Measurements from ENCODE around the gene DLG2. TPM values are rescaled to one million over a fixed set of nuclear protein-coding genes. Genes with fewer than 3 reads are reported as not detected.

Gene DLG2
- total and polyA plus RNA-seq, 2 donors (not counting 3 experiments of a cell fraction or from before 2014, with no cell fraction given), result 0.15 to 1.1 TPM

DNA sequence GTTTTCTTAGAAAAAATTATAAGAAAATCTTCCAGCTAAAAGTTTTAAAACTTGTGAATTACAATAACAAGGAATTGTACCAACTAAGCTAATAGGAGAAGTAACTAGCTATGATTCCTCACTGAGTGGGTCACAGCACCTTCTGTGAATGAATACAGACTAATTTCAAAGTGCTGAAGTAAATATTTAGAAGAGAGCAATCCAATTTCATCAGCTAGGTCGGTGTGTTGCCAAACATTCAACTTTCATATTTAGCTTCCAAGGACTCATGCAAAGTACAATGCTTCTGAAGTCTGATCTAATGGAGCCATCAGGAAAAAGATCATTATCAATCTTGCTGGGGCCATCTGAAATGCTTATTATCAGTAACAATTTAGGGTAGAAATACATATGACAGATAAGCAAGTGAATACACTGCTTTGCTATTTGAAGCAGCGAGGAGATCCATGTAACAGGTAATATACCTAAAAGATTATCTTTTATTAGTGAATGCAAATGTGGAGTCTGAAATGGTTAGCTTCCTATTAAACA, 1590.4 kb downstream of the DLG2 start:
- Histone ChIP-seq H3K4me2 (ENCODE audit: insufficient read depth, low read length) (no peak overlapping the region), H3K9ac (replicated peaks; ENCODE audit: extremely low read depth, insufficient read depth, low read length) (no peak overlapping the region), H3K27ac (ENCODE audit: insufficient read depth, low read depth, low read length) (no peak overlapping the region), H4K20me1 (replicated peaks; ENCODE audit: control insufficient read depth, extremely low read depth, insufficient read depth, low read length) (no peaks in the 10 kb centered on the region), H3K27me3 (ENCODE audit: control insufficient read depth in 2 of 2, insufficient read depth in 2 of 2, low read length in 2 of 2) (no peaks in the 10 kb centered on the region), H3K79me2 (ENCODE audit: control insufficient read depth, insufficient read depth, low read length) (no peaks in the 10 kb centered on the region), H3K4me1 (ENCODE audit: control insufficient read depth, extremely low read depth, insufficient read depth, low read length) (no peaks in the 10 kb centered on the region), H2AFZ (ENCODE audit: low read depth, low read length) (no peak overlapping the region), H3K36me3 (ENCODE audit: control insufficient read depth in 2 of 2, extremely low read depth in 1 of 2, insufficient read depth in 2 of 2, low read length in 2 of 2) (no peaks in the 10 kb centered on the region), H3K4me3 (replicated peaks in 1 of 3; ENCODE audit: insufficient read depth in 1 of 3, low read depth in 1 of 3, low read length in 3 of 3) (no peak overlapping the region), H3K9me3 (replicated peaks; ENCODE audit: control insufficient read depth, insufficient read depth, low read length) (peaks cover 2% of the 10 kb centered on the region), H3K9me1 (replicated peaks; ENCODE audit: control insufficient read depth, extremely low read depth, insufficient read depth, low read length) (no peaks in the 10 kb centered on the region)
- no TSS peak for BruUV-seq (replicated peaks)
- DNase-seq (ENCODE audit: low read depth, low spot score) (no peak), FAIRE-seq (no peak)
- CTCF ChIA-PET, result no interaction called here
- intact Hi-C loops (cut with micrococcal nuclease) (no loop called here), dilution Hi-C loops (cut with MboI; ENCODE audit: extremely low pct_ligation_motif_present, low sequenced_read_pairs) (no loop called here)
- no peak for TF ChIP-seq JUN (IDR thresholded peaks at IDR 0.05; ENCODE audit: borderline replicate concordance, insufficient read depth, insufficient read length, low read depth)
- TF ChIP-seq POLR2A (IDR thresholded peaks at IDR 0.05; ENCODE audit: low read depth, low read length), result no peak
- TF ChIP-seq, protein P1, sequence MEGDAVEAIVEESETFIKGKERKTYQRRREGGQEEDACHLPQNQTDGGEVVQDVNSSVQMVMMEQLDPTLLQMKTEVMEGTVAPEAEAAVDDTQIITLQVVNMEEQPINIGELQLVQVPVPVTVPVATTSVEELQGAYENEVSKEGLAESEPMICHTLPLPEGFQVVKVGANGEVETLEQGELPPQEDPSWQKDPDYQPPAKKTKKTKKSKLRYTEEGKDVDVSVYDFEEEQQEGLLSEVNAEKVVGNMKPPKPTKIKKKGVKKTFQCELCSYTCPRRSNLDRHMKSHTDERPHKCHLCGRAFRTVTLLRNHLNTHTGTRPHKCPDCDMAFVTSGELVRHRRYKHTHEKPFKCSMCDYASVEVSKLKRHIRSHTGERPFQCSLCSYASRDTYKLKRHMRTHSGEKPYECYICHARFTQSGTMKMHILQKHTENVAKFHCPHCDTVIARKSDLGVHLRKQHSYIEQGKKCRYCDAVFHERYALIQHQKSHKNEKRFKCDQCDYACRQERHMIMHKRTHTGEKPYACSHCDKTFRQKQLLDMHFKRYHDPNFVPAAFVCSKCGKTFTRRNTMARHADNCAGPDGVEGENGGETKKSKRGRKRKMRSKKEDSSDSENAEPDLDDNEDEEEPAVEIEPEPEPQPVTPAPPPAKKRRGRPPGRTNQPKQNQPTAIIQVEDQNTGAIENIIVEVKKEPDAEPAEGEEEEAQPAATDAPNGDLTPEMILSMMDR (IDR thresholded peaks at IDR 0.05; ENCODE audit: extremely low read depth in 1 of 2, insufficient read depth in 1 of 2, low read depth in 1 of 2, low read length in 2 of 2), result no peak
- TF ChIP-seq POLR2AphosphoS5 (IDR thresholded peaks at IDR 0.05; ENCODE audit: insufficient read depth, low read depth, low read length), result no peak
- no peak for TF ChIP-seq FOS (IDR thresholded peaks at IDR 0.05; ENCODE audit: borderline replicate concordance, insufficient read depth, low read length)
- TF ChIP-seq EZH2 (IDR thresholded peaks at IDR 0.05; ENCODE audit: borderline replicate concordance, low read depth, low read length, severe bottlenecking), result no peak
- no peak for TF ChIP-seq MYC (IDR thresholded peaks at IDR 0.05; ENCODE audit: low read depth, low read length)
- TF ChIP-seq, protein P2, sequence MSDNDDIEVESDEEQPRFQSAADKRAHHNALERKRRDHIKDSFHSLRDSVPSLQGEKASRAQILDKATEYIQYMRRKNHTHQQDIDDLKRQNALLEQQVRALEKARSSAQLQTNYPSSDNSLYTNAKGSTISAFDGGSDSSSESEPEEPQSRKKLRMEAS (IDR thresholded peaks at IDR 0.05; ENCODE audit: insufficient read depth, insufficient read length), result no peak
- no peak for TF ChIP-seq GATA2 (IDR thresholded peaks at IDR 0.05; ENCODE audit: insufficient read depth, insufficient read length, low read depth, low read length)
- POLR2A ChIA-PET, result no interaction called here
